Suprapubic skin (tissue), 4 donors: ENCODE data around the gene KTN1.

Experiments used
- CTCF ChIP-seq, 2 donors: fragments of 200-600 bp in 1 of 2; fragments of 450-650 bp in 1 of 2; sonication (generic) in 1 of 2; IDR thresholded peaks; one replicate each; pipeline ENCODE4 v1.5.1; 2016 to 2019; ENCODE audit warnings: antibody characterized with exemption in 2 of 2, mild to moderate bottlenecking in 1 of 2, moderate library complexity in 1 of 2
- EP300 ChIP-seq: sonication (generic); formaldehyde crosslinking; IDR thresholded peaks from one replicate; pipeline ENCODE4 v1.6.1; 2017; ENCODE audit warnings: antibody characterized with exemption
- POLR2A ChIP-seq, 2 donors: fragments of 450-650 bp; IDR thresholded peaks; one replicate each; pipeline ENCODE4 v1.6.1; 2017; ENCODE audit warnings: antibody characterized with exemption in 2 of 2, mild to moderate bottlenecking in 2 of 2, moderate library complexity in 2 of 2
- POLR2AphosphoS5 ChIP-seq, 3 donors: sonication (generic); formaldehyde crosslinking; IDR thresholded peaks; one replicate each; pipeline ENCODE4 v1.6.1; 2017; ENCODE audit warnings: antibody characterized with exemption in 3 of 3

GRCh38 chr14:55540847-55541773 is 38.9 kb upstream of the KTN1 start:
- TF ChIP-seq CTCF (IDR thresholded peaks at IDR 0.05) (no peak), POLR2A (IDR thresholded peaks at IDR 0.05) (no peak), EP300 (no peak), POLR2AphosphoS5 (IDR thresholded peaks at IDR 0.05) (no peak)
